OCI-M1 (cell line): ENCODE results near the gene RFX2.

Experiments used
- DNase-seq: peaks from one replicate; lab custom pipeline; 2025; lab: John Stamatoyannopoulos, UW

Gene RFX2

GRCh38 chr19:6103894-6104293 lies 6.4 kb downstream of the RFX2 start:
- DNase-seq = no peak

GRCh38 chr19:6103217-6103644 lies 7.1 kb downstream of the RFX2 start:
- no peak for DNase-seq

GRCh38 chr19:6101991-6102390 lies 8.3 kb downstream of the RFX2 start:
- no peak for DNase-seq

GRCh38 chr19:6101291-6101825 lies 8.9 kb downstream of the RFX2 start:
- DNase-seq = no peak

- DNase-seq = no peak
Measured at GRCh38 chr19:6100284-6100915, 9.9 kb downstream of the RFX2 start.

- DNase-seq = no peak
Measured at GRCh38 chr19:6099599-6099998, 10.7 kb downstream of the RFX2 start.

- DNase-seq = no peak
Measured at GRCh38 chr19:6099033-6099432, 11.3 kb downstream of the RFX2 start.

GRCh38 chr19:6098574-6098973 lies 11.7 kb downstream of the RFX2 start:
- DNase-seq = no peak

GRCh38 chr19:6097911-6098310 lies 12.4 kb downstream of the RFX2 start:
- DNase-seq = no peak

GRCh38 chr19:6095760-6096159 lies 14.5 kb downstream of the RFX2 start:
- no peak for DNase-seq

- DNase-seq = no peak
Measured at GRCh38 chr19:6092329-6093286, 17.7 kb downstream of the RFX2 start.

DNA sequence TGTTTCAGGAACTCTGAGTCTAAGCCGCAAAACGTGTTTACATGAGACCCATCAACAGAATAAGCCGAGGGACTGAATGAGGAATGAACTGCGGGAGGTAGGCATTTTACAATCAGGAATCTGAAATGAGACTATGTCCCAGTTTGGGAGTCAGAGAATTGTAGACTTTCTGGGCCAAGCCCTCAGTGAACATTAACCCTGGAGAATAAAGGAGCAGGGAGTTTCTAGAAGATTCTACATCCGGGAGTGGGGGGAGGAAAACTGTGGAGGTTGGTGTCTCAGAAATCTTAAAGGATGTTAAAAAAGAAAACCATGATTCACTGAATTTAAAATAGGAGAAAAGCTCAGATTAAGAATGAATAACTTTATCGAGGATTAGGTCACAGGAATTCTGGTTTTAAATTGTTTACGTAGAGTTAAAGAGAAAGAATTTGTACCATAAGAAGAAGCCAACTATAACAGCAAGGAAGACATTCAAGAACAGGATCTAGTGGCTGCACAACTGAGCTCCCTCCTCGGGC lies 18.5 kb downstream of the RFX2 start:
- no peak for DNase-seq

- no peak for DNase-seq
Measured at GRCh38 chr19:6090634-6091033, 19.7 kb downstream of the RFX2 start.

GRCh38 chr19:6088602-6089049 lies 21.7 kb downstream of the RFX2 start:
- DNase-seq = no peak

DNA sequence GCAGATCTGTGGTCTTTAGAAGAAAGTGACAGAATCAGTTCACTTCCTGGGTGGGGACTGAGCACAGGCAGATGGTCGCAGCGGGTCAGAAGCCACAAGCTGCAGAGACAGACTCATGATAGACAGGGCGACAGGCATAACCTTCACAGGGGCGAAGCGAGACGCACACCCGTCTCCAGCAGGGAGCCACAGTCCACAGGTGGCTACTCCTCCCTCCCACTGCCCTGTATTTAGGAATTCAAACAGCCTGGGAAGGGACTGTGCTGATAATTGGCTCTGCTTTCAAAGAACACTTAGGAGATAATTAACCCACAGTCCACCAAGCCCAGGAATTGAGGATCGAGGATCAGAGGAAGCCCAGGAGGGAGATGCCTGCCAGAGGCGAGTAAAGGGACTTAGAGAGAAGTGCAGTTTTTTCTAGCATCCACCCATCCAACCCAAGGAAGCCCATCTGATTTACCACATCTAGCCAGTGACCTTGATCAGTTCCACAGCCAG lies 23.2 kb downstream of the RFX2 start:
- no peak for DNase-seq

DNA sequence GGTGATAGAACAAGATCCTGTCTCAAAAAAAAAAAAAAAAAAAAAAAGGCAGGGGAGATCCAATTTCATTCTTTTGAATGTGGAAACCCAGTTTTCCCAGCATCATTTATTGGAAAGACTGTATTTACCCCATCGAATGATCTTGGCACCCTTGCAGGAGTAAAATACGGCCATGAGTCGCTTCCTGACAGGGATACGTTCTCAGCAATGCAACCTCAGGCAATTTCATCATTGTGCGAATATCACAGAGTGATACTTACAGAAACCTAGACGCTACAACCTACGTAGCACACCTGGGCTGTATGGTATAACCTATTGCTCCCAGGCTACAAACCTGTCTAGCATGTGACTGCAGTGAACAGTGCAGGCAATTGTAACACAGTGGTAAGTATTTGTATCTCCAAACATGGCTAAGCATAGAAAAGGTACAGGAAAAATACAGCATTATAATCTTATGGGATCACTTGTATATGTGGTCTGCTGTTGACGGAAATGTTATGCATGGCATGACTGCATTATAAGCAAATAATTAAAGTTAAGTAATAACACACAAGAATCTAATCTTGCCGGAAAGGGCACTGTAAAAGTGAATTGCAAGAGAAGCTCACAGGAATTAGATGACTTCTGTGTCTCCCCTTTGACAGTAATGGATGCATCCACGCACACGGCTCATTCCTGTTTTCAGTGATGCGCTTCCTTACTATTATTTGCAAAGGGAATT lies 24.1 kb downstream of the RFX2 start:
- DNase-seq = no peak

GRCh38 chr19:6084821-6085220 lies 25.5 kb downstream of the RFX2 start:
- DNase-seq = no peak

DNA sequence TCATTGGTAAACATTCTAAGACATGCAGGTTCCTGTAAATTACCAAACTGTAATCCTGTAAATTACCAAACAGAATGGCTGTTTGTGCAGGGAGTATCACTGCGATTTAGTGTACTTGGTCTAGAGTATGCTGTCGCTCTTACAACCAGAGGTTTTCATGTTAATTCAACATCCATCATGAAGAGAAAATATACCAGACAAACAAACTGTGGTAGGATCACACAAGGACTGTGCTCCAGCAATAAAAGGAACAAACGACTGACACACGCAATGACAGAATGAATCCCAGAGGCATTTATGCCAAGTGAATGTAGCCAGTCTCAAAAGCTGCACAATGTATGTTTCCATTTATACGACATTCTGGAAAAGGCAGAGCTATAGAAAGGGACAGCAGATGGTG lies 31.2 kb downstream of the RFX2 start:
- no peak for DNase-seq

DNA sequence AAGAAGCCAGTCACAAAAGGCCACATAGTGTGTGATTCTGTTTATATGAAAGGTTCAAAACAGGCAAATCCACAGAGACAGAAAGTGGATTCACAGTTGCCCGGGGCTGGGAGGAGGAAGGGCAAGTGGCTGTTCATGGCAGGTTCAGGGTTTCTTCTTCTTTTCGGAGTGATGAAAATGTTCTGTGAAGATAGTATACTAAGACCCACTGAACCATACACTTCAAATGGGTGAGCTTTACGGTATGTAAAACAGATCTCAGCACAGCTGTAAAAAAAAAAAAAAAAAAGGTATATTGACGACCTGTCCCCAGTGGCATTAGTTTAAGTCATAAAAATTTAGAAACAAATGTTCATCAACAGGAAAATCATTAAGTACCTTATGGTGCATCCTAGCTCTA lies 32.2 kb downstream of the RFX2 start:
- no peak for DNase-seq

DNA sequence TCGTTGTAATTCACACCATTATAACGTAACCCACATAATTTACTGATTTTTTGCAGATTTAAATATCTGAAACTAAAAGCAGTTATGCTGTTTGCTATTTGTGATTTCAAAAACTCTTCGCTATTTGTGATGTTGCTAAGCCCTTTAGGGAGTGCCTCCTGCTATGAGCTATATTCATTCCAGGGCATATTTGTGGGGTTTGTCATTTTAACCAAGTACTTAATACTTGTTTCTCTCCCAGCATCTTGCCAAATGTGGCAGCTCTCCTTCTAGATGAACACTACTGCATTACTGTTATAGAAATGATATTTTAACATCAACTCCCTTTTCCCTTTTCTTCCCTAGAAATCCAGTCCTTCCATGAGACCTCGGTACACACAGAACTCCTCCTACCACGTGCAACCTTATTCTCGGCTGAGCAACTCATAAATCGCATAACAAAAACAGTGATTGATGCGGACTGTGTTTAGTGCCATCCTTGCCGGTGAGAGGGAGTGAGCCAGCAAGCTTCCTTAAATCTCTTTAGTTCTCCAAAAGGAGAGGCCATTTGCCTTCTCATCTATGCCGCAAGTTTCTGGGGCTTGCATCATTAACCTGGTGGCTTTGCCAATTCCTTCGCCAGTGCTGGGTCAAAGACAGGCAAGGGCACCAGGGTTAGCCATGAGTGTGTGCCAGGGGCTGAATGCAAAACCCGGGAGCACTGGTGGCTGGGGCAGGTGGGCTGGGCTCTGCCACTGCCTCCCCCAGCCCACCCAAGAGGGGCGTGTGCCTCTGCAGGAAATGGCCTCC lies 33.4 kb downstream of the RFX2 start:
- no peak for DNase-seq

GRCh38 chr19:6076291-6076665 lies 34.0 kb downstream of the RFX2 start:
- DNase-seq = no peak
